Neural cell (in vitro differentiated cells): Measurements from ENCODE around the gene FKTN. TPM values are rescaled to one million over a fixed set of nuclear protein-coding genes. Genes with fewer than 3 reads are reported as not detected.

ENCODE experiments used
- H2AFZ ChIP-seq: fragments of 200-600, 300-800 bp; sonication (generic), shearing (Covaris generic); 2 replicates; pipeline ENCODE4 v1.6.0; 2014; ENCODE audit warnings: low read depth, mild to moderate bottlenecking, antibody characterized with exemption, low read length, moderate library complexity
- H3F3A ChIP-seq: fragments of 200-600 bp; shearing (Covaris generic); 2 replicates; pipeline ENCODE4 v1.6.1; 2016; ENCODE audit warnings: mild to moderate bottlenecking, moderate library complexity, mixed read lengths, antibody characterized with exemption, low read length; ENCODE audit not compliant: insufficient read depth, poor library complexity, severe bottlenecking
- H3K27ac ChIP-seq: fragments of 200-600, 300-800 bp; sonication (generic), shearing (Covaris generic); 2 replicates; pipeline ENCODE4 v1.5.1; 2014; ENCODE audit warnings: mild to moderate bottlenecking, low read length, moderate library complexity
- H3K27me3 ChIP-seq: fragments of 300-800, 200-600 bp; sonication (generic), shearing (Covaris generic); 2 replicates; pipeline ENCODE4 v1.6.0; 2014; ENCODE audit warnings: mild to moderate bottlenecking, low read depth, low read length, moderate library complexity; ENCODE audit not compliant: insufficient read depth
- H3K36me3 ChIP-seq: fragments of 300-800, 200-600 bp; sonication (generic), shearing (Covaris generic); 2 replicates; pipeline ENCODE4 v1.5.1; 2014; ENCODE audit warnings: mild to moderate bottlenecking, antibody characterized with exemption, low read length, moderate library complexity; ENCODE audit not compliant: insufficient read depth
- H3K4me2 ChIP-seq: fragments of 300-800, 200-600 bp; sonication (generic), shearing (Covaris generic); 2 replicates; pipeline ENCODE4 v1.6.0; 2014; ENCODE audit warnings: mild to moderate bottlenecking, low read length
- H3K4me3 ChIP-seq: fragments of 300-800, 200-600 bp; sonication (generic), shearing (Covaris generic); 2 replicates; pipeline ENCODE4 v1.5.1; 2014; ENCODE audit warnings: mild to moderate bottlenecking, low read length, moderate library complexity
- H3K79me2 ChIP-seq: fragments of 200-600 bp; shearing (Covaris generic); replicated peaks from 2 replicates; pipeline ENCODE4 v1.6.0; 2014; ENCODE audit warnings: mild to moderate bottlenecking, low read length, moderate library complexity; ENCODE audit not compliant: insufficient read depth
- H3K9ac ChIP-seq: fragments of 300-800, 200-600 bp; sonication (generic), shearing (Covaris generic); 2 replicates; pipeline ENCODE4 v1.6.1; 2016; ENCODE audit warnings: mild to moderate bottlenecking, low read length, mixed read lengths
- H3K9me2 ChIP-seq: fragments of 200-600 bp; shearing (Covaris generic); 2 replicates; pipeline ENCODE4 v1.6.1; 2016; ENCODE audit warnings: mild to moderate bottlenecking, low read length, mixed read lengths; ENCODE audit not compliant: insufficient read depth
- H3K9me3 ChIP-seq: fragments of 200-600, 300-800 bp; sonication (generic), shearing (Covaris generic); 2 replicates; pipeline ENCODE4 v1.6.1; 2016; ENCODE audit warnings: mild to moderate bottlenecking, mixed run types, low read length, moderate library complexity, mixed read lengths
- H4K20me1 ChIP-seq: fragments of 200-600 bp; shearing (Covaris generic); 2 replicates; pipeline ENCODE4 v1.6.1; 2016; ENCODE audit warnings: mild to moderate bottlenecking, mixed run types; ENCODE audit not compliant: insufficient read depth
- EP300 ChIP-seq: fragments of 450-650 bp; conservative IDR thresholded peaks from 2 replicates; pipeline ENCODE4 v1.6.1; 2014; ENCODE audit warnings: antibody characterized with exemption, mild to moderate bottlenecking, moderate library complexity; ENCODE audit not compliant: poor library complexity, severe bottlenecking
- EZH2 ChIP-seq: fragments of 200-600, 300-800 bp; shearing (Covaris generic), sonication (generic); IDR thresholded peaks from 2 replicates; pipeline ENCODE4 v1.6.1; 2014; ENCODE audit warnings: antibody characterized with exemption, low read length, borderline replicate concordance, mild to moderate bottlenecking; ENCODE audit not compliant: insufficient read depth, poor library complexity, severe bottlenecking
- MXI1 ChIP-seq: fragments of 450-650 bp; conservative IDR thresholded peaks from 2 replicates; pipeline ENCODE4 v1.6.1; 2014; ENCODE audit warnings: antibody characterized with exemption, mild to moderate bottlenecking; ENCODE audit not compliant: poor library complexity, severe bottlenecking
- POLR2AphosphoS5 ChIP-seq: IDR thresholded peaks from 2 replicates; pipeline ENCODE4 v1.6.1; 2012
- RAD21 ChIP-seq: fragments of 450-650 bp; conservative IDR thresholded peaks from 2 replicates; pipeline ENCODE4 v1.6.1; 2014; ENCODE audit warnings: antibody characterized with exemption, mild to moderate bottlenecking, moderate library complexity
- SMC3 ChIP-seq: fragments of 450-650 bp; conservative IDR thresholded peaks from 2 replicates; pipeline ENCODE4 v1.6.1; 2014; ENCODE audit warnings: antibody characterized with exemption, mild to moderate bottlenecking, moderate library complexity; ENCODE audit not compliant: poor library complexity
- TAF1 ChIP-seq: IDR thresholded peaks from 2 replicates; pipeline ENCODE4 v1.6.1; 2012; ENCODE audit warnings: low read depth
- polyA plus RNA-seq: library from polyadenylated mRNA; depleted of rRNA; stranded (reverse); fragments of >200 nt; gene quantifications from 2 replicates; pipeline ENCODE4 v1.2.3, GENCODE V29; 2014
- TF ChIP-seq, protein P1 (sequence below): fragments of 450-650 bp; IDR thresholded peaks from 2 replicates; pipeline ENCODE4 v1.5.1; 2014; ENCODE audit warnings: antibody characterized with exemption, mild to moderate bottlenecking, moderate library complexity; ENCODE audit not compliant: poor library complexity, severe bottlenecking
- TF ChIP-seq, protein P2 (sequence below): IDR thresholded peaks from 2 replicates; pipeline ENCODE4 v1.6.1; 2012; ENCODE audit warnings: borderline replicate concordance

The FKTN gene
- polyA plus RNA-seq, 1 donor from 2014 or later, result 52.1 TPM

DNA sequence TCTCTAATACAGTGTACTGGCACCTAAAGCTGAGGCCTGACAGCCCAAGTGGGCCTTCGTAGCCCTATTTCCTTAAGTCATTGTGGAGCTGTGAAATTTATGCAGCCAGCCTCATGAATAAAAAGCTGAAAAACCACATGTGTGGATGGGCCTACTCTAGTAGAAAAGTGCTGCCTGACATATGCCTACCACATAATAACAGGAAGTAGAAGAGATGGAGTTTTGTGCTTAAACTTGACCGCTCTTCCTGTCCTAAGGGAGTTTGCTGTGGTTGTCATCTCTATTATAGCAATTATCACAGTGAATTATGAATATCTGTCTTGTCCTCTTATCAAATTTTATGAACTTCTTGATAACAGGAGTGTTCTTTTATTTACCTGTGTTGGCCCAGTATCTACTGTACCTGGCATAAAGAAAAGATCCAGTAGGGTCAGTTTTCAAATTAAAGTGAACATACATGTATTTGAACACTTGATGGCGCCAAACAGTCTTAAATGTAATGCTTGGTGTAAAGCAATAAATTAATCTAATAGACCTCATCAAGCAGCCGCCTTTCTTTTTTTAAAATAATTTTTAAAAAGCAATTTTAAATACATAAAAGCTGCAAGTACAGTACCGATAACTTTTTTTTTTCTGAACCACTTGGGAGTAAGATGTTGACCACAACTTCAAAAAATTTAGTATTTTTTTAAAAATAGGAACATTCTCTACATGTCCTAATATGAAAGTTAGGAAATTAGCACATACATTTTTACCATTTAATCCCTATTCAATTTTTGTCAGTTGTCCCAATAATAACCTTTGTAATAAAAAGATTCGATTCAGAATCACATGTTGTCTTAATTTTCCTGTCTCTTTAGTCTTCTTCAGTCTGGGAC is 51.0 kb downstream of the FKTN start:
- Histone ChIP-seq H3K9me3 (no peaks in the 10 kb centered on the region), H3K27me3 (no peaks in the 10 kb centered on the region), H3K79me2 (no peaks in the 10 kb centered on the region), H3K4me3 (no peak overlapping the region), H3K27ac (no peak overlapping the region), H3F3A (no peaks in the 10 kb centered on the region), H4K20me1 (no peaks in the 10 kb centered on the region), H3K36me3 (no peaks in the 10 kb centered on the region), H3K4me2 (no peak overlapping the region), H2AFZ (no peak overlapping the region), H3K9me2 (no peaks in the 10 kb centered on the region), H3K9ac (no peak overlapping the region)
- TF ChIP-seq, protein P1, sequence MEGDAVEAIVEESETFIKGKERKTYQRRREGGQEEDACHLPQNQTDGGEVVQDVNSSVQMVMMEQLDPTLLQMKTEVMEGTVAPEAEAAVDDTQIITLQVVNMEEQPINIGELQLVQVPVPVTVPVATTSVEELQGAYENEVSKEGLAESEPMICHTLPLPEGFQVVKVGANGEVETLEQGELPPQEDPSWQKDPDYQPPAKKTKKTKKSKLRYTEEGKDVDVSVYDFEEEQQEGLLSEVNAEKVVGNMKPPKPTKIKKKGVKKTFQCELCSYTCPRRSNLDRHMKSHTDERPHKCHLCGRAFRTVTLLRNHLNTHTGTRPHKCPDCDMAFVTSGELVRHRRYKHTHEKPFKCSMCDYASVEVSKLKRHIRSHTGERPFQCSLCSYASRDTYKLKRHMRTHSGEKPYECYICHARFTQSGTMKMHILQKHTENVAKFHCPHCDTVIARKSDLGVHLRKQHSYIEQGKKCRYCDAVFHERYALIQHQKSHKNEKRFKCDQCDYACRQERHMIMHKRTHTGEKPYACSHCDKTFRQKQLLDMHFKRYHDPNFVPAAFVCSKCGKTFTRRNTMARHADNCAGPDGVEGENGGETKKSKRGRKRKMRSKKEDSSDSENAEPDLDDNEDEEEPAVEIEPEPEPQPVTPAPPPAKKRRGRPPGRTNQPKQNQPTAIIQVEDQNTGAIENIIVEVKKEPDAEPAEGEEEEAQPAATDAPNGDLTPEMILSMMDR, result peak; percentile 76
- TF ChIP-seq EZH2 (no peak), SMC3 (peak; percentile 76), EP300 (no peak), RAD21 (peak; percentile 81), POLR2AphosphoS5 (no peak), MXI1 (no peak), TAF1 (no peak)
- TF ChIP-seq, protein P2, sequence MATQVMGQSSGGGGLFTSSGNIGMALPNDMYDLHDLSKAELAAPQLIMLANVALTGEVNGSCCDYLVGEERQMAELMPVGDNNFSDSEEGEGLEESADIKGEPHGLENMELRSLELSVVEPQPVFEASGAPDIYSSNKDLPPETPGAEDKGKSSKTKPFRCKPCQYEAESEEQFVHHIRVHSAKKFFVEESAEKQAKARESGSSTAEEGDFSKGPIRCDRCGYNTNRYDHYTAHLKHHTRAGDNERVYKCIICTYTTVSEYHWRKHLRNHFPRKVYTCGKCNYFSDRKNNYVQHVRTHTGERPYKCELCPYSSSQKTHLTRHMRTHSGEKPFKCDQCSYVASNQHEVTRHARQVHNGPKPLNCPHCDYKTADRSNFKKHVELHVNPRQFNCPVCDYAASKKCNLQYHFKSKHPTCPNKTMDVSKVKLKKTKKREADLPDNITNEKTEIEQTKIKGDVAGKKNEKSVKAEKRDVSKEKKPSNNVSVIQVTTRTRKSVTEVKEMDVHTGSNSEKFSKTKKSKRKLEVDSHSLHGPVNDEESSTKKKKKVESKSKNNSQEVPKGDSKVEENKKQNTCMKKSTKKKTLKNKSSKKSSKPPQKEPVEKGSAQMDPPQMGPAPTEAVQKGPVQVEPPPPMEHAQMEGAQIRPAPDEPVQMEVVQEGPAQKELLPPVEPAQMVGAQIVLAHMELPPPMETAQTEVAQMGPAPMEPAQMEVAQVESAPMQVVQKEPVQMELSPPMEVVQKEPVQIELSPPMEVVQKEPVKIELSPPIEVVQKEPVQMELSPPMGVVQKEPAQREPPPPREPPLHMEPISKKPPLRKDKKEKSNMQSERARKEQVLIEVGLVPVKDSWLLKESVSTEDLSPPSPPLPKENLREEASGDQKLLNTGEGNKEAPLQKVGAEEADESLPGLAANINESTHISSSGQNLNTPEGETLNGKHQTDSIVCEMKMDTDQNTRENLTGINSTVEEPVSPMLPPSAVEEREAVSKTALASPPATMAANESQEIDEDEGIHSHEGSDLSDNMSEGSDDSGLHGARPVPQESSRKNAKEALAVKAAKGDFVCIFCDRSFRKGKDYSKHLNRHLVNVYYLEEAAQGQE, result no peak

DNA sequence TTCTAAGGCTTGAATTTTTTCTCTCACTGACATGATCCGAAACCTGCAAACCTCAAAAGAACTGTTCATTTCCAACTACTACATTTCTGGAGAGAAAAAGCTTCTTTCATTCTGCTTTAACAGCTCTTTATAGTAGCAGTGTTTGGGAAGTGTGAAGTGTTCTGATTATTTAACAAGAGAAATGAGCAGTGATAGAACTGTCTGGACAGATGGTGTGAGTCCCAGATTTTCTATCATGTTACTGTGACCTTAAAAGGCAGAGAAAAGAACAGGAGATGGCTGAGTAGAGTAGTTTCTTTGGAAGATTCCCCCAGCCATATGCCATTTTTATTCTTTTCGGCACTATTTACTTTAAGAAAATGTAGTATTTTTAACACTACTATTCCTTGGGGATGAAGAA is 63.1 kb downstream of the FKTN start:
- H3K36me3 ChIP-seq, result peaks cover 6% of the 10 kb centered on the region
- no peak overlapping the region for H3K9ac ChIP-seq
- H2AFZ ChIP-seq, result no peak overlapping the region
- TF ChIP-seq EZH2 (no peak), SMC3 (no peak), EP300 (no peak), TAF1 (no peak), RAD21 (no peak), MXI1 (no peak), POLR2AphosphoS5 (no peak)
- TF ChIP-seq, protein P1, result no peak
- TF ChIP-seq, protein P2, result no peak
- H3K79me2 ChIP-seq, result no peaks in the 10 kb centered on the region
- H3K9me2 ChIP-seq, result no peaks in the 10 kb centered on the region
- no peaks in the 10 kb centered on the region for H3K9me3 ChIP-seq
- no peak overlapping the region for H3K27ac ChIP-seq
- H3K4me2 ChIP-seq, result no peak overlapping the region
- H3F3A ChIP-seq, result no peaks in the 10 kb centered on the region
- H4K20me1 ChIP-seq, result no peaks in the 10 kb centered on the region
- no peak overlapping the region for H3K4me3 ChIP-seq
- H3K27me3 ChIP-seq, result no peaks in the 10 kb centered on the region
